WI38 (cell line): ENCODE results near the gene THAP8.

ENCODE experiments used
- H3K4me3 ChIP-seq: 2 replicates; pipeline ENCODE4 v1.5.1; 2011; ENCODE audit warnings: low read depth, mild to moderate bottlenecking, control low read depth, low read length
- TF ChIP-seq, protein P1 (sequence below): IDR thresholded peaks from 2 replicates; pipeline ENCODE4 v1.5.1; 2012; ENCODE audit warnings: low read depth, mild to moderate bottlenecking, control low read depth, low read length

THAP8 gene, protein sequence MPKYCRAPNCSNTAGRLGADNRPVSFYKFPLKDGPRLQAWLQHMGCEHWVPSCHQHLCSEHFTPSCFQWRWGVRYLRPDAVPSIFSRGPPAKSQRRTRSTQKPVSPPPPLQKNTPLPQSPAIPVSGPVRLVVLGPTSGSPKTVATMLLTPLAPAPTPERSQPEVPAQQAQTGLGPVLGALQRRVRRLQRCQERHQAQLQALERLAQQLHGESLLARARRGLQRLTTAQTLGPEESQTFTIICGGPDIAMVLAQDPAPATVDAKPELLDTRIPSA

DNA sequence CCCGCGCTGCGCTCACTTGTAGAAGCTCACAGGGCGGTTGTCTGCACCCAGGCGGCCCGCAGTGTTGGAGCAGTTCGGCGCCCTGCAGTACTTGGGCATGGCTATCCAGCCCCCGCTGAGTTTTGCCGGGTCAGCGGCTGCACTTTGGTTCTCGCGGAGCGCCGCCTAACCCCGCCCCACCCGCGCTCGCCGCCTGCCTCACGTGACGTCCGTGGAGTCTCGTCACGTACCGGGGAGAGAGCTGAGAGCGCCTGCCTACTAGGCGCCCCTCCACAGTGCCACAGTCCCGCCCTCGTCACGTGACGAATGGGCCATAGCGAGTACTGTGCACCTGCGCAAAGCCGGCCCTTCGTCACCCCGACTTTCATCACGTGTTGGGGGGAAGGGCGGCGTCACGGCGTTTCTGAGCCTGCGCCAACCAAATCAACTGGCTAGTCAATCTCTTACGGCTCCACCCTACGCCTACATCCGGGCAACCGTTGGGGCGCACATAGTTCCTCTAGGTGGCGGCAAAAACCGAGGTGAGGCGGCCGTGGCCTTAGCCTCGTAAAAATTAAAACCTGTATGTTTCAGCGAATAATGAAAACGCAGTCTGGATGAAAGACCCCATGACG, at the start of gene THAP8:
Gene THAP8, minus strand, starts transcription at position 167 of the 614 bp plus-strand sequence. Its CDS starts 68 bp downstream, at position 99.
- peak within 1 kb of the TSS; percentile 82 for H3K4me3 ChIP-seq
- TF ChIP-seq, protein P1, sequence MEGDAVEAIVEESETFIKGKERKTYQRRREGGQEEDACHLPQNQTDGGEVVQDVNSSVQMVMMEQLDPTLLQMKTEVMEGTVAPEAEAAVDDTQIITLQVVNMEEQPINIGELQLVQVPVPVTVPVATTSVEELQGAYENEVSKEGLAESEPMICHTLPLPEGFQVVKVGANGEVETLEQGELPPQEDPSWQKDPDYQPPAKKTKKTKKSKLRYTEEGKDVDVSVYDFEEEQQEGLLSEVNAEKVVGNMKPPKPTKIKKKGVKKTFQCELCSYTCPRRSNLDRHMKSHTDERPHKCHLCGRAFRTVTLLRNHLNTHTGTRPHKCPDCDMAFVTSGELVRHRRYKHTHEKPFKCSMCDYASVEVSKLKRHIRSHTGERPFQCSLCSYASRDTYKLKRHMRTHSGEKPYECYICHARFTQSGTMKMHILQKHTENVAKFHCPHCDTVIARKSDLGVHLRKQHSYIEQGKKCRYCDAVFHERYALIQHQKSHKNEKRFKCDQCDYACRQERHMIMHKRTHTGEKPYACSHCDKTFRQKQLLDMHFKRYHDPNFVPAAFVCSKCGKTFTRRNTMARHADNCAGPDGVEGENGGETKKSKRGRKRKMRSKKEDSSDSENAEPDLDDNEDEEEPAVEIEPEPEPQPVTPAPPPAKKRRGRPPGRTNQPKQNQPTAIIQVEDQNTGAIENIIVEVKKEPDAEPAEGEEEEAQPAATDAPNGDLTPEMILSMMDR, result peak; percentile 38; the same call in 1 of the 2 replicates

DNA sequence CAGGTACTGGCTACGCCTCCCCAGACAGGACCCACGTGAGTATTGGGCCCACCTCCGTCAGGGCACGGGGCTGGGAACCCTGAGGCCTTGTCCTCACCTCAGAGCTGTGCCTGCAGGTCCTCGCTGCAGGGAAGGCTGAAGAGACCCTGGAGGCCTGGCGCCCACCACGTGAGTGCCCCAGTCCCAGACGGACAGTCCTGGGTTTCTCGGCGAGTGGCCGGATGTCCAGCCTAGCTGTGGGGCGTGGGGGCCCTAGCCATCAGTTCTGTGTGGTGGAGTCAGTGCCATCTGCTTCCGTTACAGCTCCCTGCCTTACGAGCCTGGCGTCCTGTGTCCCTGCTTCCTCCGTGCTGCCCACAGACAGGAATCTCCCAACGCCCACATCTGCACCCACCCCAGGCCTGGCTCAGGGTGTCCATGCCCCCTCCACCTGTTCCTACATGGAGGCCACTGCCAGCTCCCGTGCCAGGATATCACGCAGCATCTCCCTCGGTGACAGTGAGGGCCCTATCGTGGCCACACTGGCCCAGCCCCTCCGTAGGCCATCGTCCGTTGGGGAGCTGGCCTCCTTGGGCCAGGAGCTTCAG, 49.0 kb upstream of the THAP8 start:
- TF ChIP-seq, protein P1, result no peak
- H3K4me3 ChIP-seq, result no peak overlapping the region

DNA sequence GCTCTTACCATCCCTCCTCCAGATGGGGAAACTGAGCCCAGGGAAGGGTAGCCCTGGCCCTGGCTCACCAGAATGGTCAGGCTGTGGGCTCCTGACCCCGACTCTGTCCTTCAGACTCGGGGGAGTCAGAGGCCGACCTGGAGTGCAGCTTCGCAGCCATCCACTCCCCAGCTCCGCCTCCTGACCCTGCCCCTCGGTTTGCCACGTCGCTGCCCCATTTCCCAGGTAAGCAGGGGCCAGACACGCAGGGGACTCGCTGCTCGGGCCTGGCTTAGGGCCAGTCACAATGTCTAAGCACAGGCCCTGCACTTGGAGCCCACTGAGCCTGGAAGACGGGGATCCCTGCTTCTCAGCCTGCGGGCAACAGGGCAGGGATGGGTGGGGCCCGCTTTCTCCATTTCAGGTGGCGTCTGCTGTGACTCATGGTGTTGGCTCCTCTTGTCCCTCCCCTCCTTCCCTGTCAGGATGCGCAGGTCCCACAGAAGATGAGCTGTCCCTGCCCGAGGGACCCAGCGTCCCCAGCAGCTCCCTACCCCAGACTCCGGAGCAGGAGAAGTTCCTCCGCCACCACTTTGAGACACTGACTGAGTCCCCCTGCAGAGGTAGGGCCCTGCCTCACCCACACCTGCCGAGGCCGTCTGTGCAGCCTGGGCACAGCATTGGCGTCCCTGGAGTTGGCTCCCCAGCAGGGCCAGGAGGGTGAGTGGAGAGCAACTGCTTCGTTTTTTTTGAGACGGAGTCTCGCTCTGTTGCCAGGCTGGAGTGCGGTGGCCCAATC, 47.7 kb upstream of the THAP8 start:
- TF ChIP-seq, protein P1, result no peak

DNA sequence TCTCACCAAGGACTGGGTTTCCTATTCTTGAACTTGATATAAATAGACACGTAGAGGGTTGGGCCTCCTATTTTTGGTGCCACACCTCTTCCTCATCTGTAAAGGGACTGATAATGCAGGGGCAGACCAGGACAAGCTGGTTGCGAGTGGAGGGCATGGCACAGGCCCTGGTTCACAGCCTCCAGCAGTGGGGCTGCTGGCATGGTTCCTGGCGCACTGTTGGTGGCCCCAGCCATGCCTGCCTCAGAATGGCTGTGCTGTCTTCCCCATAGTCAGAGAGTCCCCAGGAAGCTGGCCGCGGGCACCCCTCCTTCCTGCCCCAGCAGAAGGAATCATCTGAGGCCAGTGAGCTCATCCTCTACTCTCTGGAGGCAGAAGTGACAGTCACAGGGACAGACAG, 46.4 kb upstream of the THAP8 start:
- TF ChIP-seq, protein P1, result no peak
- H3K4me3 ChIP-seq, result no peak overlapping the region

More for the DNA sequence above, 47.7 kb upstream of the THAP8 start:
- H3K4me3 ChIP-seq, result no peak overlapping the region

DNA sequence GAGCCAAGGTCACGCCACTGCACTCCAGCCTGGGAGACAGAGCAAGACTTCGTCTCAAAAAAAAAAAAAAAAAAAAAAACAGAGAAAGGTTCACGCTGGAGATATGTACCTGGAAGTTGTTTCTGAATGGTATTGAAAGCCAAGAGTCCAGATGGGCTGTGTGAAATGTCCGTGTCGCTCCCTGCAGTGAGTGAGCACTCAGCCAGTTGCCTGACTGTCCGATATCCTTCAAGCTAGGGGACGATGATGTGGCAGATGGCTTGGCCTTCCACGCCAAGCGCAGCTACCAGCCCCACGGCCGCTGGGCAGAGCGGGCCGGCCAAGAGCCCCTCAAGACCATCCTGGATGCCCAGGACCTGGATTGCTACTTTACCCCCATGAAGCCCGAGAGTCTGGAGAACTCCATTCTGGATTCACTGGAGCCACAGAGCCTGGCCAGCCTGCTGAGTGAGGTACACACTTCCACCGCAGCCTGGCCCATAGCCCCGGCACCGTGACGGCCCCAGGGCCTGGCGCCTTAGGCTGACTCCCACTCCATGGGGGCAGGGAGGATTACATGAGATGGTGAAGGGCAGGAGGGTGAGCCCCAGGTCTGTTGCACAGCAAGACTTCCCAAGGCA, 45.2 kb upstream of the THAP8 start:
- H3K4me3 ChIP-seq, result no peak overlapping the region
- TF ChIP-seq, protein P1, result no peak

DNA sequence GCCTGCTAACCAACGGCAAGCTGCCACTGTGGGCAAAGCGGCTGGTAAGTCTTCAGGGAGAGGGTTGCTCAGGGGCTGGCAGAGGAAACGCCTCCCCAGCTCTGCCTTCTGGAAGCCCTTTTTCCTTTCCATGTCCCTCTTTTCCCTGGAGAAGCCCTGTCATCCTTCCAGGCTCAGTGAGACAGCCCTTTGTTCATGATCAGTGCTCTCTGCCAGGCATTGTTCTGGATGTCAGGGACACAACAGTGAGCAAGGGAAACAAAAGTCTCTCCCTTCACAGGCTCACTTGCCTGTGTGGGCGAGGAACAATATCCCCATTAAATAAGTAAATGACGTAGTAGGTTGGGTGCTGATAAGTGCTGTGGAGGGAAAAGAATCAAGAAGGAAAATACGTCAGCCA, 43.0 kb upstream of the THAP8 start:
- TF ChIP-seq, protein P1, result no peak
- H3K4me3 ChIP-seq, result no peak overlapping the region
